Stimulated activated naive CD4-positive, alpha-beta T cell treated with Interleukin-2 at 50 U/mL for 16 hours (primary cell): ENCODE measurements around the gene MMP19.
"Not testable (repeated sequence)": the region's sequence is repeated elsewhere in the genome, so short reads cannot be mapped to it uniquely, and the experiment has no call there.

Experiments used
- DNase-seq: peaks from one replicate; lab custom pipeline; 2025; lab: John Stamatoyannopoulos, UW

The MMP19 gene, protein sequence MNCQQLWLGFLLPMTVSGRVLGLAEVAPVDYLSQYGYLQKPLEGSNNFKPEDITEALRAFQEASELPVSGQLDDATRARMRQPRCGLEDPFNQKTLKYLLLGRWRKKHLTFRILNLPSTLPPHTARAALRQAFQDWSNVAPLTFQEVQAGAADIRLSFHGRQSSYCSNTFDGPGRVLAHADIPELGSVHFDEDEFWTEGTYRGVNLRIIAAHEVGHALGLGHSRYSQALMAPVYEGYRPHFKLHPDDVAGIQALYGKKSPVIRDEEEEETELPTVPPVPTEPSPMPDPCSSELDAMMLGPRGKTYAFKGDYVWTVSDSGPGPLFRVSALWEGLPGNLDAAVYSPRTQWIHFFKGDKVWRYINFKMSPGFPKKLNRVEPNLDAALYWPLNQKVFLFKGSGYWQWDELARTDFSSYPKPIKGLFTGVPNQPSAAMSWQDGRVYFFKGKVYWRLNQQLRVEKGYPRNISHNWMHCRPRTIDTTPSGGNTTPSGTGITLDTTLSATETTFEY

DNA sequence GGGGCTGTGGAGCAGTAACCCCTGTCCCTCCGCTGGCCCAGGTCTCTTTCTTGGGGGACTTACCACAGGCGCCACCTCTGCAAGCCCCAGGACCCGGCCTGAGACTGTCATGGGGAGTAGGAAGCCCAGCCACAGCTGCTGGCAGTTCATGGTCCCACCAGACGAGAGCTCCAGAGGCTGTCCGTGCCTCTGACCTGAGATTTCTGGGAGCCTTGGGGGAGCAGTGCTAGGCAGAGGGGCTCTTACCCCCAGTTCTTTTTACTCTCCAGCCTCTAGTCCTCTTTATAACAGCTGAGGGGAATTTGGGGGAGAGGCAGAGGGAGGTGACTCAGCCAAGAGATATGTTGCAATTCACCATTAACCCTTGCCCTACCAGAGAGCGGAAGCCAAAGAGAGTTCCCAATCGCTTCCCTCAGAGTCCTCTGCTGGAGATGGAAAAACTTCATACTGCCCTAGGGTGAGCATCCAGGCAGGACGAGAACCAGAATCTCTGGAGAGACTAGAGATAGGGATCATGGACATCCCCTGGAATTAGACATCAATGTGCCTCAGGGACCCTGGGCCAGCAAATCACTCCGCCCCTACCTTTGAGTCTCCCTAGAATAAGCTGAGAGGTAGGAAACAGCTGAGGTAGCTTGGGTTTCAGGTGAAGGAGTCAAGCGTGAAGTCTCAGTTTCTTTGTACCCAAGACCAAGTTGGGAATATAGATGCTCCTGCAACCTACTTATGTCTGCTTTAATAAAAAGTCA, at the start of gene MMP19:
MMP19 (minus strand) TSS at position 256 of the 749 bp plus-strand sequence; CDS start at position 150, 106 bp downstream.
- no peak for DNase-seq

DNA sequence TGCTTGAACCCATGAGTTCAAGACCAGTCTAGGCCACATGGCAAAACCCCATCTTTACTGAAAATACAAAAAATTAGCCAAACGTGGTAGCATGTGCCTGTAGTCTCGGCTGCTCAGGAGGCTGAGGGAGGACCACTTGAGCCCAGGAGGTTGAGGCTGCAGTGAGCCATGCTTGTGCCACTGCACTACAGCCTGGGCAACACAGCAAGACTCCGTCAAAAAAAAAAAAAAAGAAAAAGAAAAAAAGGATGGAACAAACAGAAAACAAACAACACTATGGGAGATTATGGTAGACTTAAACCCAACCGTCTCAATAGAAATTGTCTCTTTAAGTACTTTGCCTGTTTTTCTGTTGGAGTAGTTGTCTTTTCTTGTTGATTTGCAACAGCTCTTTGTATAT, 48.6 kb upstream of the MMP19 start:
- DNase-seq: no peak

DNA sequence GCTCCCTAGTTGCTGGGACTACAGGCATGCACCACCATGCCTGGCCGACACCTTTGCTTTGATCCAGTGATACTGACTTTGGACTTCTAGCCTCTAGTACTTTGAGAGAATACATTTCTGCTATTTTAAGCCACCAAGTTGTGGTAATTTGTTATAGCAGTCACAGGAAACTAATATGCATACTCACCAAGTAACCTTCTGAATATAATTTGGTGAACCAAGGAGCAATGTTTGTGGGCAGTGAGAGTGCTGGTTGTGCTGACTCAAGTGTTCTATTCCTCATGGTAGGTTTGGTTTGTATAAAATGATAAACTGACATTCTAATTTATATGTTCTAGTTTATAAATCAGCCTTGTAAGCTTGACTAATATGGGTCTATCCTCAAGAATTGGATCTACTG, 42.4 kb upstream of the MMP19 start:
- DNase-seq: no peak

DNA sequence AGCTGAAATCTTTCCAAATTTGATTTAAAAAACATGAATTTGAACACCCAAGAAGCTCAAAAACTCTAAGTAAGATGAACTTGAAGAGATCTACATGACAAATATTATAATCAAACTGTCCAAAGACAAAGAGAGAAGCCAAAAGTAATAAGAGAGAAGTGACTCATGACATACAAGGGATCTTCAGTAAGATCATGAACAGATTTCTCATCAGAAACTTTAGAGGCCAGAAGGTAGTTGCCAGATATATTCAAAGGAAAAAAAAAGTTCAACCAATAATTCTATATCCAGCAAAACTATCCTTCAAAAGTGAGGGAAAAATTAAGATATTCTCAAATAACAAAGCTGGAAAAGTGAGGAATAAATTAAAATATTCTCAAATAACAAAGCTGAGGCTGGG, 35.1 kb upstream of the MMP19 start:
- no peak for DNase-seq

DNA sequence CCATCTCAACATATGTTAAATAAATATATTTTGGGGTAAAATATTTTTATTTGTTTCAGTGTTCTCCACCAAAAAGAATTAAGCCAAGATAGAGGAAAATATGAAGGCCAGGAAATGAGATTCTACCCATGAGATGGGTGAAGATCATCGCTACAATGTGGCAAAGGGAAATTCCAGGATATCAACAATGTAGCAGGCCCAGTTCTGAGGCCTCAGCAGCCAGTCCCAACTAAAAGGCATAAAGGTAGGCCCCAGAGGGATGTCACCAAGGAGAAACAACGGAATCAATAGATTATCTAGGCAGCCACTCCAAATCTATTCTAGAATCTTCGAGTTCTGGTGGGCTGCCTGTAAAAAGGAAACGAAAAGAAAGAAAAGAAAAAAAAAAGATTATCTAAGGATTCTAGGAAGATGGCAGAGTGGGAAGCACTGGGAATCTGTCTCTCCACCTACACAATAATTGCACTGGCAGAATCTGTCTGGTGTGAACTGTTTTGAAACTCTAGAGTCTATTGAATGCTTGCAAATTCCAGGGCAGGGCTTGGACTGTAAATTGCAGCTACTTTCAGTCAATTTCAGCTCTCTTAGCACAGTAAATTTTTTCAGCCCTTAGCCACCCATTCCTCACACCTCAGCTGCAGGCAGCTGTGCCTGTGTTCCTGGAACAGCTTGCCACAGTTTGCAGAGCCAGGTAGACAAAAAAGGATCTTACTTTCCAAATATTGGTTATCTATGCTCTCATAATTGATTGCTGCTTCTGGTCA, 33.1 kb upstream of the MMP19 start:
- DNase-seq: no peak

DNA sequence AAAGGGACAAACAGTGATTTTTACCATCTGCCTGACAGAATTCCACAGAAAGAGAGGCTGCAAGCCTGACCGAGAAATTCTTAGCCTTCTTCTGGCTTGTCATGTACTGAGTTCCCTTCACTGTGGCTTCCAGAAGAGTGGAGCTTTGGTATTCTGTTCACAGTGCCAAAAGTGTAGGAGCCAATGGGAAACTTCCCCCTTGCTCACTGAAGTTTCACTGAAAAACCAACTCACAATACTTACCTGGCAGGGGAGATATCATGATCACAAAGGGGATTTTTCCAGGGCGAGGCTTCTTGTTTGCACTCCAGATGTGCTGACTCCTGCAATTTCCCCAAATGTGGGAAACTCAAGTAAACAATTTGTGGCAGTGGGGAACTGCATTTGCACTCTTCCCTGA, 31.7 kb upstream of the MMP19 start:
- no peak for DNase-seq

DNA sequence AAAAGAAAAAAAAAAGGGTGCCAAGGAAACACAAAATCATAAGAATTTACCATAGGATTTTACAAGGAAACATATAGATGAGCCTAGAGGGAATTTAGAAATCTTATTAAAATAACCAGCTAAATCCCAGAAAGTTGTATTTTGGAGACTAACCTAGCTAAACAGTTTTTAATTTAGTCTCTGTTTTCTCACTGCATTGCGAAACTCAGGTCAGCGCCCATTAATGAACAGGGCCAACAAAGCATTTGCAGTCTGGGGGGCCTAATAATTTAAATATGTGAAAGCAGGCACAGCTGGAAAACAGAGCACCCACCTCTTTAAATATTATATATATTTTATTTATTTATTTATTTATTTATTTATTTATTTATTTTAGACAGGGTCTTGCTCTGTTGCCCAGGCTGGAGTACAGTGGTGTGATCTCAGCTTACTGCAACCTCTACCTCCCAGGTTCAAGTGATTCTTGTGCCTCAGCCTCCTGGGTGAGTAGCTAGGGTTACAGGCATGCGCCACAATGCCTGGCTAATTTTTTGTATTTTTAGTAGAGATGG, 23.8 kb upstream of the MMP19 start:
- DNase-seq: not testable (repeated sequence)

DNA sequence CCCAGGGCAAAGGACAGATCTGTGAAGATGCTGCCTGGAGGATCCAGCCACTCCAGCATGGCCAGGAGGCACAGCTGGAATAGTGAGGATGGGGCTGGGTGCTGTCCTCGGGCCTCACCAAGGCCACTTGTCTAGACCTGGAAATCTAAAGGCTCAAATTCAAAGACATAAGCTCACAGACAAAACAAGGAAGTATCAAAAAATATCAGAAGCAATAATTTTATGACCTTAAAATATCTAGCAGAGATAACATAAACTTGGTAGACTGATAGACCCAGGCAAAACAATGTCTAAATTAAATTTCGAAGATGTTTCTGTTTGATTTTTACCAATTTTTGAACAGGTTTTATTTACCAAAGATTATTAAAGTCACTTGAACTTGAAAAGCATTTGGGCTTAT, 22.6 kb upstream of the MMP19 start:
- DNase-seq: no peak

DNA sequence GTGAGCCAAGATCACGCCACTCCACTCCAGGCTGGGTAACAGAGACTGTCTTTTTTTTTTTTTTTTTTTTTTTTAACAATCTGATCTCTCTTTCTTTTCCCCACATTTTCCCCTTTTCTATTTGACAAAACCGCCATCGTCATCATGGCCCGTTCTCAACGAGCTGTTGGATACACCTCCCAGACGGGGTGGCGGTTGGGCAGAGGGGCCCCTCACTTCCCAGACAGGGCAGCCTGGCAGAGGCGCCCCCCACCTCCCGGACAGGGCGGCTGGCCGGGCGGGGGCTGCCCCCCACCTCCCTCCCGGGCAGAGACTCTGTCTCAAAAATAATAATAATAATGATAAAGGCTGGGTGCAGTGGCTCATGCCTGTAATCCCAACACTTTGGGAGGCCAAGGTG, 20.2 kb upstream of the MMP19 start:
- not testable (repeated sequence) for DNase-seq

DNA sequence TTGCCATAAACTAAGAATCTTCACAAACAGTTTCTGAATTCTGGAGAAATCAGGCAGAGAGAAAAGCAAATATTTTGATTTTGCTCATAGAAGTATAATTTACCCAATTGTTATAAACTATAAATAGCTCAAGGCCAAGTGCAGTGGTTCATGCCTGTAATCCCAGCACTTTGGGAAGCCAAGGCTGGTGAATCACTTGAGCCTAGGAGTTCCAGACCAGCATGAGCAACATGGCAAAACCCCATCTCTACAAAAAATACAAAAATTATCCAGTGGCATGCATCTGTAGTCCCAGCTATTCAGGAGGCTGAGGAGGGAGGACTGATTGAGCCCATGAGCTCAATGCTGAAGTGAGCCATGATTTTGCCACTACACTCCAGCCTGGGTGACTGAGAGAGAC, 19.6 kb upstream of the MMP19 start:
- DNase-seq: no peak

DNA sequence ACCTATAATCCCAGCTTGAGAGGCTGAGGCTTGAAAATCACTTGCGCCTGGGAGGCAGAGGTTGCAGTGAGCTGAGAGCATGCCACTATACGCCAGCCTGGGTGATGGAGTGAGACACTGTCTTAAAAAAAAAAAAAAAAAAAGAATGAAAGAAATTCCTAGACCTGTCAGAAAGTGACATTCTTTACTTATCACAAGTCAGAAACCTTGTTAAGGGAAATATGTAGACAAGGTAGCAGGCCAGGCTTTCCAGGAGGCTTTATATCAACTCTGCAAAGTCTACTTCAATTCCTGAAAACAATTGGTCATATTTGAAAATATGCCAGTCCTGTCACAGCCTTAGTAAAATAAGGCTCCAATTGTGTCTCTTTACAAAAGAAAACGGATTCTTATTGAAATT, 19.1 kb upstream of the MMP19 start:
- DNase-seq: no peak

DNA sequence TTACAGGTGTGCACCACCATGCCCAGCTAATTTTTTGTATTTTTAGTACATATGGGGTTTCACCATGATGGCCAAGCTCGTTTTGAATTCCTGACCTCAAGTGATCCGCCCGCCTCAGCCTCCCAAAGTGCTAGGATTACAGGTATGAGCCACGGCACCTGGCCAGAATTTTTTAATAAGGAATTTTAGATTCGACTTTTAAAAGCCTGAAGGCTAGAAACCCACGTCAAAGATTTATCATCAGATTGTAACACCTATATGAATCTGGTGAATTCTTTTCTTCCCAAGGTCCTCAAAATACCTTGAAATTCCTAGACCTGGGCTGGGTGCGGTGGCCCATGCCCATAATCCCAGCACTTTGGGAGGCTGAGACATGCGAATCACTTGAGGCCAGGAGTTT, 18.7 kb upstream of the MMP19 start:
- no peak for DNase-seq

DNA sequence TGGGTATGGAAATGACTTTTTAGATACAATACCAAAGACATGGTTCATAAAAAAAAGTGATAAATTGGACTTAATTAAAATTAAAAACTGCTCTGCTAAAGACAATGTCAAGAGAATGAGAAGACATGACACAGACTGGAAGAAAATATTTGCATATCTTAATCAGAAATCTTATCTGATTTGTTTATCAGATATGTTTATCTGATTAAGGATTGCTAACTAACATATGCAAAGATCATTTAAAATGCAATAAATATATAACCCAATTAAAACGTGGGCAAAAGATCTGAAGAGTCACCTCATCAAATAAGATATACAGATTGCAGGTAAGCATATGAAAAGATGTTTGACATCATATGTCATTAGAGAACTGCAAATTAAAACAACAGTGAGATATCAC, 10.0 kb upstream of the MMP19 start:
- DNase-seq: no peak

DNA sequence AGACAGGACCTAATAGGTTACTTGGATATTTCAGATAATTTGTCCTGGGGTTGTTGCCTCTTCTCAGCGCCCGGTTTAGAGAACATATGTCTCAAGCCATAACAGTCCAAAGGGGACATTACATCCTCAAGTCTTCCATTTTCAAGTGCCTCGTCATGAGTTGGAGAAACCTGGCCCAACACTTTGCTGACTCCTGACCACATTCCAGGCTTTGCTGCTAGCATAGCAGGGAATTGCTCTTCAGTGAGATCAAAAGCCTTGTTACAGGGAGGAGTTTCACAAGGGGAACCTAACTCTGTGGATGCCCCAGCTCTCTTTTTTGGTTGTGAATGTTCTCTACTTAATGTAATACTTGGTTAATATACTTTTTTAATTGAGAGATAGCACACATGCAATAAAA, 8.2 kb upstream of the MMP19 start:
- DNase-seq: no peak

DNA sequence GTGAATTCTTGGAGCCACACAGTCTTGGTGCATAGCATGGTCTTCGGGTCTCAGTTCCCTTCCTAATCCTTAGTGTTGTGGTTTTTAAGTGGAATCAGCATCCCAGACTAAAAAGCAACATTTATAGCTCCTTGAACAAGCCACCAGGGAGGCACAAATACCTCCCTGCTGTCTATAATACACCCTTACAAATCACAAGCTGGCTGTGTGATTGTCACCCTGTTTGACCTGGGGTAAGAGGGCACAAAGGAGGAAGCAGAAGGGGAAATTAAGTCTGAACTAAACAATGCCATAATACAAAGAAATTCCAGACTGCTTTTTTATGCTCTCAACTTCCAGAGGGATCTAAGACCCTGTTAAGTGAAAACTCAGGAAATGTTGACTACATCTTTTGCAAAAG, 7.7 kb upstream of the MMP19 start:
- DNase-seq: no peak

DNA sequence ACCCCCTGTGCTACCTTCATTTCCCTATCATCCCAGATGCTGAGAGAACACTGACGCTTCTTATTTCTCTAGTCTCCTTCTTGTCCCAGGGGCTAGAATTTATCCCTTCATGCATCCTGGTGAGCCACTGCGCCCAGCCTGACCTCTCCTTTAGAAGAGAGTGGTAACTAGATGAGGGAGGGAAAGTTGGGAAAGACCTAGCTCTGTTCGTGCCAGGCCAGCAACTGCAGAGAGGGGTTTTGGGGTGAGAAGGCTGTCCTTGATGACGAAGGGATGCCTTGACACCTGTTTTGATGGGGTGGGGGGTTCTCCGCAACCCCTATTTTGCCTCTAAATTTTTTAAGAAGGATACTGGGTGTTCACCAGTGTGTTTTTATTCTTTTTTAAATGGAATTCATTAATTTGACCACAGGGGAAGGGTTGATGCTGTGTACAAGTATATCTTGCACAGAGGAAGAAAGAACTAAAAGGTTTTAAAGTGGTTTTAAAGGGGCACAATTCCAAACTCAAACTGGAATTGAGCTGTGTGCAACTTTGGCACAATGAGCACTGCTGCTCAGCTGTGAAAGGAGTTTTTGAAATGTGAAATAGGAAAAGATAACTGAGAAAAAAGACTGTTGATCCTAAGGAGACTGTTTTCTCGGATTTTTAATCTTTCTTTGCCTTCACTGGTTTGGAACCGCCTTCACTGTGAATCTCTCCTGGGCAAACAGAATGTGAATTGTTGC, 7.0 kb upstream of the MMP19 start:
- no peak for DNase-seq

DNA sequence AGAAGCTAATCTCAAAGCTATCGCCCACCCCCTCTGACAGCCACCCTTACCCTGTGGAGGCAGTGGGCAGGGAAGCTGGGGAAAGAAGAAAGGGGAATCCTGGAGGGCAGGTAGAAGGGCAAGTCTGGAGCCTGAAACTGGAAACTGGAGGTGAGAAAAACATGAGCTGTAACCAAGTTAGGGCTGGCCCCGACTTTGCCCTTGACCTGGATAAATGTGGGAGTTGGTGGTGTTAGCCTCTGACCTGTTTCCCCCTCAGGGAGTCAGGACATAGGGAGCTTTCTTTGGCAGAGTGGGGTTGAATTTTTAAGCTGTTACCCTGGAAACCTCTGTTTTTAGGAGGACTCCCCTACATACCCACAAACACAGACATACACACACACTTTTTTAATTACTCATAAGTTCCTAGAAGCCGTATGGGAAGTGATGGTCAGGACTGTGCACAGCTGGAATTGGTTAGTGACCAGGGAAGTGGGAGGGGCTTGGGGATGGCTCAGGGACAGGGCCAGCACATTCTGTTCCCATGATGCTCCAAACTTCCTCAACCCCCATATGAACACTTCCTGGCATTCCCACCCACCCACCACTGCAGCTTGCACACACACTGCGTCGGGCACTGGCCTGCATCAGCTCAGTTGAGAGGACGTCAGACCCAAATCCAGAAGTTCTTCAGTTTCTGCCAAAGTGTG, 5.0 kb upstream of the MMP19 start:
- no peak for DNase-seq

DNA sequence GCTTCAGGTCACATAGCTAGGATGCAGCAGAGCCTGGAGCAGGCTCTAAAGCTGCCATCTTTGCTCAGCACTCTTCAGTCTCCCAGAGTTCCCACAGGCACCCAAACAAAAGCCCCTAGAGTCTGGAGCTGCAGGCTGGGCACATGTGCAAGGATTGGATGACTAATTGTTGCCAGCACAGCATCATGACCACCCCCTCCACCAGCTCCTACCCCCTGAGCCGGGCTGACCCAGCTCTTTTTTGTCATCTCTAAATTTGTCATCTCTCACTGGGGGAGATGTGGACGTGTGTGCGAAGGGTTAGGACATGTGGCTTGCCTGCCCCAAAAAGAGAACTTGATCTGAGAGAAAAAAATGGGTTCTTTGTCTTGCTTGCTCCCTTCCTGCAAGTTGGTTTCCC, 4.3 kb upstream of the MMP19 start:
- no peak for DNase-seq

DNA sequence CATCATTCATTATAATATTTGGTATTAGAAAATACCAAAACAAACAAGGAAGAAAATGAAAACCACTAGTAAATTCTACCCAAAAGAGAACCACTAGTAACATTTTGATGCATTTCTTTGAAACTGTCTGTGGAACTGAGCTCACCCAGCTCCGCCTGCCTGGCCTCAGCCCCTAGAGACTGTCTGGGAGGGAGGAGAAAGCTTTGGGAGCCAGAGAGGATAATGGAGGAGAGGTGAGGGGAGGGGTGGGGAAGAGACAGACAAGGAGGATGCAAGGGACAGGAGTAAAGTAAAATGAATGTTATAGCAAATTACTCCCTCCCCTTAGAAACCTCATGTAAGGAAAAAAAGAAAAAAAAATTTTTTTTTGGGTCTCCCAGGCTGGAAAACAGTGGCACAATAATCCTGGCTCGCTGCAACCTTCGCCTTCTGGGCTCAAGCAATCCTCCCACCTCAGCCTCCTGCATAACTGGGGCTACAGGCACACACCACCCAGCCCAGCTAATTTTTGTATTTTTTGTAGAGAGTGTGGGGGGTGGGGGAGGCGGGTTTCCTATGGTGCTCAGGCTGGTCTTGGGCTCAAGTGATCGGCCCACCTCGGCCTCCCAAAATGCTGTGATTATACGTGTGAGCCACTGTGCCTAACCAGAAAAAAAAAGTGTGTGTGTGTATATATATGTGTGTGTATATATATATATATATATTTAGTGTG, 3.2 kb upstream of the MMP19 start:
- no peak for DNase-seq

DNA sequence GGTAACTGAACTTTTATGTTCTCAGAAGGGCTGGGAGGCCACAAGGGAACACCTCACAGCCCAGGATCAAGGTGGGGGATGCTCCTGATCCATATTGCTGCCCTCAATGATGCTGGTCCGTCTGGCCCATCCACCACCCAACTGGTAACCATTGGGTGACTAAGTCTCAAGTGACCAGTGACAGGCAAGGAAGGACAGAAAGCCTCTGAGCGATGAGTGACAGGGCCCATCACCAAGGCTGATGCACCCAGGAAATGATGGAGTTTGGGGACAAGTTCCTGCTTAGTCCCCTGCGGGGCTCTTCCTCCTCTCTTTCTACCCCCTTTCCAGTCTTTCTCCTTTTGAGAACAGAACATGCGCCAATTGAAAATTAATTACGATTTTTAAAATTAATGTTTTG, 2.6 kb upstream of the MMP19 start:
- no peak for DNase-seq
